DOHH2 (cell line): ENCODE measurements around the gene FBN2.

Experiments used
- H3F3A ChIP-seq: fragments of 200-600 bp; sonication (generic), shearing (Covaris generic); 2 replicates; pipeline ENCODE4 v1.6.0; 2016; ENCODE audit warnings: antibody characterized with exemption, mild to moderate bottlenecking; ENCODE audit not compliant: control insufficient read depth, insufficient read depth
- H3K27ac ChIP-seq: fragments of 200-600 bp; sonication (generic); 2 replicates; pipeline ENCODE4 v1.5.1; 2014; ENCODE audit warnings: low read depth, mild to moderate bottlenecking, low read length, moderate library complexity
- H3K27me3 ChIP-seq: fragments of 200-600 bp; sonication (generic); 2 replicates; pipeline ENCODE4 v1.6.1; 2014; ENCODE audit warnings: mild to moderate bottlenecking, low read length, mixed read lengths; ENCODE audit not compliant: control insufficient read depth
- H3K36me3 ChIP-seq: fragments of 200-600 bp; sonication (generic); 2 replicates; pipeline ENCODE4 v1.6.1; 2014; ENCODE audit warnings: mild to moderate bottlenecking, low read length, moderate library complexity, mixed read lengths; ENCODE audit not compliant: control insufficient read depth
- H3K4me1 ChIP-seq: fragments of 200-600 bp; sonication (generic); 2 replicates; pipeline ENCODE4 v1.6.1; 2014; ENCODE audit warnings: mild to moderate bottlenecking, low read length, mixed read lengths; ENCODE audit not compliant: control insufficient read depth
- H3K4me2 ChIP-seq: fragments of 200-600 bp; sonication (generic); 2 replicates; pipeline ENCODE4 v1.6.0; 2014; ENCODE audit warnings: mild to moderate bottlenecking, low read length, moderate library complexity
- H3K4me3 ChIP-seq: fragments of 200-600 bp; sonication (generic); 2 replicates; pipeline ENCODE4 v1.5.1; 2014; ENCODE audit warnings: mild to moderate bottlenecking, low read length, mixed read lengths
- H3K79me2 ChIP-seq: fragments of 200-600 bp; sonication (generic); 2 replicates; pipeline ENCODE4 v1.6.1; 2014; ENCODE audit warnings: mild to moderate bottlenecking, low read length, mixed read lengths; ENCODE audit not compliant: control insufficient read depth
- H3K9me2 ChIP-seq: fragments of 200-600 bp; sonication (generic); replicated peaks from 2 replicates; pipeline ENCODE4 v1.6.1; 2014; ENCODE audit warnings: mild to moderate bottlenecking, low read length, mixed read lengths; ENCODE audit not compliant: control insufficient read depth
- H3K9me3 ChIP-seq: fragments of 200-600 bp; sonication (generic); 2 replicates; pipeline ENCODE4 v1.6.1; 2014; ENCODE audit warnings: antibody characterized with exemption, low read length, mixed read lengths; ENCODE audit not compliant: control insufficient read depth, insufficient read depth
- H4K20me1 ChIP-seq: fragments of 200-600 bp; sonication (generic); 2 replicates; pipeline ENCODE4 v1.6.0; 2014; ENCODE audit warnings: low read depth, mild to moderate bottlenecking, antibody characterized with exemption, low read length, moderate library complexity; ENCODE audit not compliant: control insufficient read depth, insufficient read depth
- CTCF ChIP-seq: fragments of 200-600 bp; sonication (generic); IDR thresholded peaks from one replicate; pipeline ENCODE4 v1.5.1; 2014; ENCODE audit warnings: antibody characterized with exemption, mild to moderate bottlenecking, low read depth, low read length; ENCODE audit not compliant: poor library complexity, severe bottlenecking
- EZH2phosphoT487 ChIP-seq: fragments of 200-600 bp; sonication (generic); IDR thresholded peaks from 2 replicates; pipeline ENCODE4 v1.6.1; 2017; ENCODE audit warnings: borderline replicate concordance, mild to moderate bottlenecking, antibody characterized with exemption, low read length, moderate library complexity, mixed read lengths

FBN2 gene

GRCh38 chr5:128213340-128213739 is 324.7 kb downstream of the FBN2 start:
- H4K20me1 ChIP-seq: no peaks in the 10 kb centered on the region
- H3K4me2 ChIP-seq: no peak overlapping the region
- H3K9me2 ChIP-seq: no peaks in the 10 kb centered on the region

GRCh38 chr5:128212191-128212806 is 325.7 kb downstream of the FBN2 start:
- Histone ChIP-seq H3K4me2 (no peak overlapping the region), H3K36me3 (no peaks in the 10 kb centered on the region), H3F3A (no peaks in the 10 kb centered on the region), H3K4me1 (no peaks in the 10 kb centered on the region), H3K4me3 (no peak overlapping the region), H4K20me1 (no peaks in the 10 kb centered on the region), H3K27me3 (no peaks in the 10 kb centered on the region; the same call in 1 of the 2 replicates), H3K27ac (no peak overlapping the region), H3K9me3 (no peaks in the 10 kb centered on the region), H3K9me2 (no peaks in the 10 kb centered on the region), H3K79me2 (no peaks in the 10 kb centered on the region)
- TF ChIP-seq CTCF (no peak), EZH2phosphoT487 (no peak)

More at GRCh38 chr5:128213340-128213739, 324.7 kb downstream of the FBN2 start:
- no peaks in the 10 kb centered on the region for H3F3A ChIP-seq
- no peaks in the 10 kb centered on the region for H3K79me2 ChIP-seq
- no peaks in the 10 kb centered on the region for H3K36me3 ChIP-seq
- no peaks in the 10 kb centered on the region; the same call in 1 of the 2 replicates for H3K27me3 ChIP-seq
- TF ChIP-seq EZH2phosphoT487 (no peak), CTCF (peak; percentile 75)
- no peaks in the 10 kb centered on the region for H3K9me3 ChIP-seq
- H3K4me3 ChIP-seq: no peak overlapping the region
- no peaks in the 10 kb centered on the region for H3K4me1 ChIP-seq
- H3K27ac ChIP-seq: no peak overlapping the region

DNA sequence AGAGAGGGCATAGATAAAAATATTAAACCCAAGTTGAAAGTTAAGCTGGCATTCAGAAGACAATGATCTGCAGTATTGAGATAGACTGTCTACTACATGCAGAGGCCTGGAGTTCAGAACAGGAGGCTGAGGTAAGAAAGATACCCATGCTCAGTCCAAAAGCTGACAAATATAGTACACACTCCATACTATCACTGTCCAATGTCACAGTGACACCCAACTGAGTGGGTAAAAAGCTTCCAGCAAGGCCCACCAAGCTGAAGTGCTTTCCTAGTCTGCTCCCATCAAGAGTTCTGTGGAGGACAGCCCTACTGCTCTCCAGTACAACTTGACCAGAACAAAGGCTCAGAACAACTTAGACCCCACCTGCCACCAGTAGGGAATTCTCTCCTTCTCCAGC is 329.6 kb downstream of the FBN2 start:
- Histone ChIP-seq H3K27ac (no peak overlapping the region), H3K9me3 (no peaks in the 10 kb centered on the region), H3K79me2 (no peaks in the 10 kb centered on the region), H3F3A (no peaks in the 10 kb centered on the region), H3K9me2 (no peaks in the 10 kb centered on the region), H3K4me1 (no peaks in the 10 kb centered on the region), H3K36me3 (no peaks in the 10 kb centered on the region), H4K20me1 (no peaks in the 10 kb centered on the region), H3K27me3 (no peaks in the 10 kb centered on the region; the same call in 1 of the 2 replicates), H3K4me3 (no peak overlapping the region), H3K4me2 (no peak overlapping the region)
- TF ChIP-seq CTCF: no peak
- no peak for TF ChIP-seq EZH2phosphoT487
